C4-2B (cell line): Measurements from ENCODE around the gene DBP.
A peak's percentile ranks its signal among the peaks of the same experiment; 100 is the strongest.

Source experiments
- H3K27ac ChIP-seq: fragments of 450-650 bp; 2 replicates; pipeline ENCODE4 v1.5.1; 2017
- ZFX ChIP-seq: fragments of 450-650 bp; IDR thresholded peaks from 2 replicates; pipeline ENCODE4 v1.6.1; 2017
- TF ChIP-seq, protein P1 (sequence below): fragments of 450-650 bp; conservative IDR thresholded peaks from 2 replicates; pipeline ENCODE4 v1.5.1; 2017; ENCODE audit warnings: mild to moderate bottlenecking

The DBP gene

GRCh38 chr19:48611872-48612271, 25.3 kb downstream of the DBP start:
- TF ChIP-seq ZFX: no peak
- TF ChIP-seq, protein P1, sequence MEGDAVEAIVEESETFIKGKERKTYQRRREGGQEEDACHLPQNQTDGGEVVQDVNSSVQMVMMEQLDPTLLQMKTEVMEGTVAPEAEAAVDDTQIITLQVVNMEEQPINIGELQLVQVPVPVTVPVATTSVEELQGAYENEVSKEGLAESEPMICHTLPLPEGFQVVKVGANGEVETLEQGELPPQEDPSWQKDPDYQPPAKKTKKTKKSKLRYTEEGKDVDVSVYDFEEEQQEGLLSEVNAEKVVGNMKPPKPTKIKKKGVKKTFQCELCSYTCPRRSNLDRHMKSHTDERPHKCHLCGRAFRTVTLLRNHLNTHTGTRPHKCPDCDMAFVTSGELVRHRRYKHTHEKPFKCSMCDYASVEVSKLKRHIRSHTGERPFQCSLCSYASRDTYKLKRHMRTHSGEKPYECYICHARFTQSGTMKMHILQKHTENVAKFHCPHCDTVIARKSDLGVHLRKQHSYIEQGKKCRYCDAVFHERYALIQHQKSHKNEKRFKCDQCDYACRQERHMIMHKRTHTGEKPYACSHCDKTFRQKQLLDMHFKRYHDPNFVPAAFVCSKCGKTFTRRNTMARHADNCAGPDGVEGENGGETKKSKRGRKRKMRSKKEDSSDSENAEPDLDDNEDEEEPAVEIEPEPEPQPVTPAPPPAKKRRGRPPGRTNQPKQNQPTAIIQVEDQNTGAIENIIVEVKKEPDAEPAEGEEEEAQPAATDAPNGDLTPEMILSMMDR: no peak
- no peak overlapping the region for H3K27ac ChIP-seq

DNA sequence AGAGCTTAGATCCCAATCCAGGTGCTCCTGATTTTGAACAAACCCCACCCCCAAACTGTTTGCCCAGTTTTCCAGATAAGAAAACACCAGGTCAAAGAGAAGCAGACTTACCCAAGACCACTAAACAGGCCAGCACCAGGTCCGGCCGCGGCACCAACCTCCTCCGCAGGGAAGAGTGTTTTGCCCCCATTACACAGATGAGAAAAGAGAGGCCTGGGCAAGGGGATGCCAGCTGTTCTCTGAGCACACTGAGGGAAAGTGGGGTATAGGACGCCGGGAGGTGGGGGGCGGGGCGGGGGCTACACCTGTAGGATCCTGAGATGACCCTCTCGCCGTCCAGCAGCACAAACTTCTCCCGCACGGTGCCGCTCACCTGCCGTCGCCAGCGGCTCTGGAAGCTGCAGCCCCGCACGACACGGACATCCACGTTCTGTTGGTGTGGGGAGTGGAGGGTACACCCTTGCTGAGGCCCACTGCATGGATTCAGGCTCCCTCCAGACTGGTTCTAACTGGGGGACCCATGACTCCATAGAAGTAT, 27.5 kb downstream of the DBP start:
- TF ChIP-seq ZFX: no peak
- TF ChIP-seq, protein P1: no peak
- no peak overlapping the region for H3K27ac ChIP-seq

- H3K27ac ChIP-seq: no peak overlapping the region
These were observed 28.3 kb downstream of the DBP start for GRCh38 chr19:48608798-48609263.

DNA sequence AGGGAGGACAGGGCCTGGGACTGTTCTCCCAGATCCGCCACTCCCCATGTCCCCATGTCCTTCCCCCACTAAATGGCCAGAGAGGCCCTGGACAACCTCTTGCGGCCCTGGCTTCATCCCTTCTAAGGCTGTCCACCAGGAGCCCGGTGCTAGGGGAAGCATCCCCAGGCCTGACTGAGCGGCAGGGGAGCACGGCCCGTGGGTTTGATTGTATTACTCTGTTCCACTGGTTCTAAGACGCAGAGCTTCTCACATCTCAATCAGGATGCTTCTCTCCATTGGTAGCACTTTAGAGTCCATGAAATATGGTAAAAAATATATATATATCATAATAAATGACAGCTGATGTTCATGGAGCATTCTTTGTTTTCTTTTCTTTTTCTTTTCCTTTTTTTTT, 29.8 kb downstream of the DBP start:
- no peak overlapping the region for H3K27ac ChIP-seq
- TF ChIP-seq, protein P1: no peak
- TF ChIP-seq ZFX: no peak

More at GRCh38 chr19:48608798-48609263, 28.3 kb downstream of the DBP start:
- TF ChIP-seq, protein P1: peak; percentile 66
- TF ChIP-seq ZFX: no peak

GRCh38 chr19:48606463-48607358, 30.5 kb downstream of the DBP start, which contains the start of gene SPACA4:
Gene SPACA4, plus strand, starts transcription at chr19:48606742. Its CDS starts 237 bp downstream, at chr19:48606979.
- no peak within 1 kb of the TSS for H3K27ac ChIP-seq
- TF ChIP-seq ZFX: no peak
- TF ChIP-seq, protein P1: no peak

- H3K27ac ChIP-seq: no peak overlapping the region
- TF ChIP-seq, protein P1: no peak
- no peak for TF ChIP-seq ZFX
These were observed 33.3 kb downstream of the DBP start for GRCh38 chr19:48603850-48604249.

DNA sequence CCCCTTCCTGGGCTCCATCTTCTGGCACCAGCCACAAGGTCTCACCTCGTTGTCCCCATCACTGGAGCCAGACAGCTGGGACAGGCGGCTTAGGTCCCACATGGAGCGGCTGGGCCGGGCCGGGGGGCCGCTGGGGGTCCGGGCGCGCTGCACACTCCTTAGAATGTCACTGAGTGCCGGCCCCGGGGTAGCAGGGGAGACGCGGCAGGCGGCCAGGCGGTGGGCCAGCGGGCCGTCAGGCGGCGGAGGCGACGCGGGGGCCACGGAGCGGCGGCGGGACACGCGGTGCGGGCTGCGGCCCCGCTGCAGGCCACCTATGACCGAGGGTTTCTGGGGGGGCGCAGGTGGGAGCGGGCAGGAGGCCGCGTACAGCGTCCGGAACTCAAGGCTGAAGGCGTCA, 33.7 kb downstream of the DBP start:
- H3K27ac ChIP-seq: no peak overlapping the region
- no peak for TF ChIP-seq ZFX
- TF ChIP-seq, protein P1: no peak
